ENCODE measurements around the gene WNT11.

WNT11 gene

DNA sequence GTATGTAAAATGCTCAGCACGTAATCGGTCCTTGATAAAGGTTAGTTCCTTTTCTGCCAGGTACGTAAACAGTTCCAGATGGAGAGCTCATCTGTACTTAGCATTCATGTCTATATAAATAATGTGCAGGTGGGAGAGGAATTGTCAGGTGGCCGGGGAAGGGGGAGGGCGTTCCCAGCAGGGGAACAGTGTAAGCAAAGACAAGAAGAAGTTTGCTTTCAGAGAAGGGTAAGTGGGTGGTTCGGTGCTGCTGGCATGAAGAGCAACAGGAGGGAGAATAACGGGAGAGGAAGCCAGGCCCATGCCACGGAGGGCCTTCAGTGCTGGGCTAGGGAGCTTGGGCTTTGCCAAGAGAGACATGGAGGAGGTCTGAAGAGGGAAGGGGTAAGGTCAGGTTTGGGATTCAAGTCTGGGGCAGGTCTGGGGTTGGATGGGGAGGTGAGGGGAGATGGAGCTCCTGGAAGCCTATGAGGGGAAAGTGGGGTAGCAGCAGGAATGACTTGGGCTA lies 11.4 kb upstream of the WNT11 start:
- H3K4me1 ChIP-seq (ENCODE audit: insufficient read depth, low read length): no peaks in the 10 kb centered on the region
- no peaks in the 10 kb centered on the region for H3K9me3 ChIP-seq (ENCODE audit: insufficient read depth, low read depth, low read length)
- no peaks in the 10 kb centered on the region for H3K36me3 ChIP-seq (ENCODE audit: insufficient read depth, low read length)
- H3K4me3 ChIP-seq (ENCODE audit: low read length): no peak overlapping the region
- H3K9ac ChIP-seq (ENCODE audit: low read depth, low read length): no peak overlapping the region
- H3K27ac ChIP-seq (ENCODE audit: low read depth, low read length): no peak overlapping the region
- 84% methylated on average over 8 of the region's 8 CpGs for WGBS
- peaks cover 7% of the 10 kb centered on the region for H3K27me3 ChIP-seq (ENCODE audit: insufficient read depth, low read length)

DNA sequence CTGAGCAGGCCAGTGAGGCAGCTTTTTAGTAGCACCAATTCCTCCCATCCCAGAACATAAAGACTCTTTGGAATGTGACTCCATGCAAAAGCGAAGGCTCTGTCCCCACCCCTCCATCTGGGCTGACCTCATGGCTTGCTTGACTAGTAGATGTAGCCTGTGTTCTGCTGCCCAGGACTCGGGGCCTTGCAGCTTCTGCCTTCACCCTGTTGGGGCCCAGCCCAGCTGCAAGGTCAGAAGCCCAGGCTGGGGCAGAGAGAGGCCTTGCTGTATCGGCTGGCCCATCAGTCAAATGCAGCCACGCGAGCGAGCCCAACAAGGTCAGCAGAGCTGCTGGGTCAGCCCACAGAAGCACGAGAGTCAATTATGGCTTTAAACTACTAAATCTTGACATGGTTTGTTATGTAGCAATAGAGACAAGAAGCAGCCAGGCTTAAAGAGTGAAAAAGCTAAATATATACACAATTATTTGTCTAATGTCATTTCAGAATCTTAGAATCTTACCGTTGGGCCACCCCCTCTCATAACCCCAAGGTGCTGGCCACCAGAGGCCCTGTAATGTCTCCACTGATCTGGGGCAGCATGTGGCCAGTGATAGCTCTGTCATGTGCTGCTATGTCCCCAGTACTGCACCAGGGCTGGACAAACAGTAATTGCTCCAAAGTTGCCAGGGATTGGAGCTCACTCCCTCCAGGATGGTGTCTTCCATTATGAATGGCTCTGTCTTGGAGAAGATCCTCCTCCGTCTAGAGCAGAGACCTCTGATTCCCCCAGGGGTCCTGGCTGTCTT lies 10.4 kb upstream of the WNT11 start:
- no peak overlapping the region for H3K9ac ChIP-seq (ENCODE audit: low read depth, low read length)
- 84% methylated on average over 9 of the region's 9 CpGs for WGBS
- peaks cover 17% of the 10 kb centered on the region for H3K27me3 ChIP-seq (ENCODE audit: insufficient read depth, low read length)
- H3K27ac ChIP-seq (ENCODE audit: low read depth, low read length): no peak overlapping the region
- H3K36me3 ChIP-seq (ENCODE audit: insufficient read depth, low read length): no peaks in the 10 kb centered on the region
- no peaks in the 10 kb centered on the region for H3K9me3 ChIP-seq (ENCODE audit: insufficient read depth, low read depth, low read length)
- H3K4me3 ChIP-seq (ENCODE audit: low read length): no peak overlapping the region
- H3K4me1 ChIP-seq (ENCODE audit: insufficient read depth, low read length): 0 out of 2 replicates have a peak, but pooled peaks cover 2% of the 10 kb centered on the region

DNA sequence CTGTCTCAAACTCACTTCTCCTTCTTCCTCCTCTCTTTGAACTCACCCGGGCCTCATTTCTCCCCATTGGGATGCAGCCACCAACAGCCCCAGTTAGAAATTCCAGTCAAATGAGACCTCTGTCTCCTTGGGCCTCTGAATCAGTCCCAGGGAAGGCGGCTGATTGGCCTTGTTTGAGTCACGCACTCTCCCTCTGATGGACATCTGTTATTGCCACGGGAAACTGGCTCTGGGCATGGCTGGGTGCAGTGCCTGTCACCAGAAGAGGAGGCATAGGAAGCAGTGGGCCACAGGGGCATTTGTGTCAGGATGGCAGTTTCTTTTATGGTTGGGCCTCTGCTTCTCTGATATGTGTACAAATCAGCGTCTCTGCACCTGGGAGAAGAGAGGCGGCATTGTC lies 9.6 kb upstream of the WNT11 start:
- no peaks in the 10 kb centered on the region for H3K36me3 ChIP-seq (ENCODE audit: insufficient read depth, low read length)
- no peak overlapping the region for H3K9ac ChIP-seq (ENCODE audit: low read depth, low read length)
- H3K4me3 ChIP-seq (ENCODE audit: low read length): no peak overlapping the region
- 83% methylated on average over 6 of the region's 6 CpGs for WGBS
- H3K27me3 ChIP-seq (ENCODE audit: insufficient read depth, low read length): peaks cover 25% of the 10 kb centered on the region
- no peak overlapping the region for H3K27ac ChIP-seq (ENCODE audit: low read depth, low read length)
- no peaks in the 10 kb centered on the region for H3K9me3 ChIP-seq (ENCODE audit: insufficient read depth, low read depth, low read length)
- H3K4me1 ChIP-seq (ENCODE audit: insufficient read depth, low read length): peaks cover 10% of the 10 kb centered on the region; the same call in 1 of the 2 replicates

DNA sequence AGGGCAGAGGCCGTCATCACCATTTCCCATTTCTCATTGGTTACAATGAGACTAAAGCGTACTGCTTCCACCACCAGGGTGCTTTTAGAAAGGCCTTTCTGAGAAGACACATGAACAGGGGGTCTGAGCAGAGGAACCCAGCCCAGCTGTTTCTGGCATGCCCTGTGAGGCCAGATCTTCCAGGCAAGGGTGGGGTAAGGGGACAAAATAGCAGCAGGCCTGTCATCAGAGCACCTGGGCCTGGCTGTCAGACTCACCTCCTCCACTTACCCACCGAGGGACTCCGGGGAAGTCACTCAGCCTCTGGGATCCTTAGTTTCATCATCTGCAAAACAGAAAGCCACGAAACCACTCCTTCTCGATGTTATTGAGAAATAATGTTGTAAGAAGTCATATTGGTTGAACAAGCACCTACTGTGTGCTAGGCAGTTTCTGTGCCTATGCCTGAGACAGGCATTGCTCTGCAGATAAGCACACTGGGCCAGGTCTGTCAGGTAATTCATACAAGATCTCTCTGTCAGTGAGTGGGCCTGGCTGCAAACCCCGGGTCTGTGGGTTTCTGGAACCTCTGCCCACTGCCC lies 8.8 kb upstream of the WNT11 start:
- WGBS: 93% methylated on average over 7 of the region's 7 CpGs
- no peak overlapping the region for H3K27ac ChIP-seq (ENCODE audit: low read depth, low read length)

DNA sequence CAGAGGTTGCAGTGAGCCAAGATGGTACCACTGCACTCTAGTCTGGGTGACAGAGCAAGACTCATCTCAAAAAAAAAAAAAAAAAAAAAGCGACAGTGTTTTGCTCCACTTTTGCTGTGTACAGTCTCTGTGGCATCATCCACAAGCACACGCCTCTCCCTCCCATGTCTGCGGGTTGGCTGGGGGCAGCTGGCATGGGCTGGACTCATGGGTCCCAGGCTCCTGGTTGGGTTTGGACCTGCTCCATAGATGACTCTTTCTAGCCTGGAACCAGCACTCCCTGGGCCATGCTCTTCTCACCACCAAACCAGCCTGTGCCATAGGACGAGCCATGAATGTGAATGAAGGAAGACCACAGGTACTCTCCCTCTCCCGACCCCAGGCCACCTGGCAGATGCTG lies 7.9 kb upstream of the WNT11 start:
- Histone ChIP-seq H3K27me3 (ENCODE audit: insufficient read depth, low read length) (peaks cover 42% of the 10 kb centered on the region), H3K4me1 (ENCODE audit: insufficient read depth, low read length) (peaks cover 11% of the 10 kb centered on the region; the same call in 1 of the 2 replicates), H3K36me3 (ENCODE audit: insufficient read depth, low read length) (no peaks in the 10 kb centered on the region), H3K9me3 (ENCODE audit: insufficient read depth, low read depth, low read length) (no peaks in the 10 kb centered on the region), H3K27ac (ENCODE audit: low read depth, low read length) (no peak overlapping the region), H3K4me3 (ENCODE audit: low read length) (no peak overlapping the region), H3K9ac (ENCODE audit: low read depth, low read length) (no peak overlapping the region)
- WGBS: 90% methylated on average over 5 of the region's 5 CpGs

More for the DNA sequence above, 8.8 kb upstream of the WNT11 start:
- Histone ChIP-seq H3K4me3 (ENCODE audit: low read length) (no peak overlapping the region), H3K4me1 (ENCODE audit: insufficient read depth, low read length) (peaks cover 11% of the 10 kb centered on the region; the same call in 1 of the 2 replicates), H3K36me3 (ENCODE audit: insufficient read depth, low read length) (no peaks in the 10 kb centered on the region), H3K9me3 (ENCODE audit: insufficient read depth, low read depth, low read length) (no peaks in the 10 kb centered on the region), H3K9ac (ENCODE audit: low read depth, low read length) (no peak overlapping the region), H3K27me3 (ENCODE audit: insufficient read depth, low read length) (peaks cover 34% of the 10 kb centered on the region)

DNA sequence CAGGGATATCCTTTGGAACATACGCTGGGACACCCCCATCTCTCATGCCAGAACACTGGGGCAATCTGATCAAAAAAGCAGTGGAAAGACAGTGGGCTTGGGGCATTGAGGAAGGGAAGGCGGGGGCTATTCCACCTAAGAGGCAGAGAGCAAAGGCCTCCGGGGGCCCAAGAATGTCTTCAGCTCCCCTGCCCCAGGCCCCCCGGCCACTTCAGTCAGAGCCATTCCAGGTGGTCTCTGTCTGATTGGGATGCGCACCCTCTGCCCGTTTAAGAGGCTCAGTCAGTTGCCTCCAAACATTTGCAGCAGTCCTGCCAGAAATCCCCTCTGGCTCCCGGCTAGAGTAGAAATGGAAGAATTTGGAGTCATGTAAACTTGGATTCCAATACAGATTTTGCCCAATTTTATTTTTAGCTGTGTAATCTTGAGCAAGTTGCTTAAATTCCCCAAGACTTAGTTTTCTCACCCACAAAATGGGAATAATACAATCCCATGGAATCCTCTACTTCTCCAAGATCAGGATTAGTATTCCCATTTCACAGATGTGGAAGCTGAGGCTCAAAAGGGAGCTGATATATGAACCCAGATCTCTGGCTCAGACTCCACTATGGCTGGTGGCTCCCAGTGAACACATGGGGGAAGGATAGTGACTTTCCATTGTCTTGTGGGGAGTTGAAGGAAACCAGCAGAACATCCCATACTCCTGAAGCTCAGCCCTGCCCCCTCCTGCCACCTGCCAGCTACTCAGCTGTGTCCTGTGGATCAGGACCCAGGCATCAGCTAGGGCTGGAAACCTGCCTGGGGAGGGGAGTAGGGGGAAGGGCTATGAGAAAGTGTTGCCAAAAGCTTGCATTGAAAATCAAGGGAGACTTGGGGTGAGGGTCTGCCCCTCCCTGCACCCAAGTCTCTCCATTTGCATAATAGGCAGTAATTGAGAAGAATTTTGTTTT lies 6.1 kb upstream of the WNT11 start:
- H3K36me3 ChIP-seq (ENCODE audit: insufficient read depth, low read length): no peaks in the 10 kb centered on the region
- H3K4me1 ChIP-seq (ENCODE audit: insufficient read depth, low read length): peaks cover 11% of the 10 kb centered on the region; the same call in 1 of the 2 replicates
- WGBS: 83% methylated on average over 7 of the region's 7 CpGs
- H3K27ac ChIP-seq (ENCODE audit: low read depth, low read length): no peak overlapping the region
- no peaks in the 10 kb centered on the region for H3K9me3 ChIP-seq (ENCODE audit: insufficient read depth, low read depth, low read length)
- no peak overlapping the region for H3K4me3 ChIP-seq (ENCODE audit: low read length)
- H3K9ac ChIP-seq (ENCODE audit: low read depth, low read length): no peak overlapping the region
- peaks cover 60% of the 10 kb centered on the region for H3K27me3 ChIP-seq (ENCODE audit: insufficient read depth, low read length)

DNA sequence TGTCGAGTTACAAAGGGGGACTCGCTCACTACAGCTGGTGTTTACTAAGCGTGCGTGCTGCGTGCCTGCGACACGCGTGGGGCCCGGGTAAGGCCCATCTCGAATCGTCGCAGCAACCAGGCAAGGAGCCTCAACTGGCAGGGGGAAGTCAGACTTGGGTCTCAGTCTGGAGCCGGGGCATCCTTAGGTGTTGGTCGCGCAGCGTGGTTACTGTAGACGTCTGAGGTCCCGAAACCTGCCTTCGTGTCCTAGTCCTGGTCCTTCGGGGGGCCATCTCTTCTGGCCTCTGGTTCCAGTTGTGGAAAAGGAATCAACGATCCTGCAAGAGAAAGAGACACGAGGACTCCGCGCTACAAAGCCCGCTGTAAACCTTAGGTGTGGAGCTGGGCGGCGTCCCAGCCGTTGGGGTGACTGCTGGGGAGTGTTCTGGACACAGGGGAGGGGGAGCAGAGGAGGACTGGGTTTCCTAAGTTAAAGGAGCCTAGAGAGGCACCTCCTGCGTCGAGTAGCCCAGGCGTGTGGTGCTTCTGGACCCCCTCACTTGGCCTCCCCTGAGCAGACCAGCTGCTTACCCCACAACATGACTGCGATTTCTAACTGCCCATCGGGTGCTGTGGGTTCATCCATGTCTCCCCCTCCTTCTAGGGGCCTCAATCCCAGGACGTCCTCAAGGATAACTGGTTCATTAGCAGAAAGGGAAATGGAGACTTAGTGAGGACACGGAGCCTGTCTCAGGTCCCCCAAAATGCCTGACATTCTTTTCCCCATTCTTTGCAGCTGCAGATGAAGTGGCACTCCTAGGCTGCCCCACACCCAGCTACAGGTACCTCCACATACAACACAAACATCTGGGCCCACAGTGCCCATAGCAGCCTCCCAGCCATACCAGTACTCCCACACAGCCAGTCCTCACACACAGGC lies 4.9 kb upstream of the WNT11 start:
- peak overlapping the region; percentile 24; the same call in 1 of the 2 replicates for H3K9ac ChIP-seq (ENCODE audit: low read depth, low read length)
- H3K36me3 ChIP-seq (ENCODE audit: insufficient read depth, low read length): no peaks in the 10 kb centered on the region
- H3K27ac ChIP-seq (ENCODE audit: low read depth, low read length): no peak overlapping the region
- H3K27me3 ChIP-seq (ENCODE audit: insufficient read depth, low read length): peaks cover 72% of the 10 kb centered on the region
- H3K4me3 ChIP-seq (ENCODE audit: low read length): peak overlapping the region; percentile 52
- H3K9me3 ChIP-seq (ENCODE audit: insufficient read depth, low read depth, low read length): no peaks in the 10 kb centered on the region
- H3K4me1 ChIP-seq (ENCODE audit: insufficient read depth, low read length): peaks cover 13% of the 10 kb centered on the region; the same call in 1 of the 2 replicates
- 10% methylated on average over 35 of the region's 35 CpGs for WGBS

DNA sequence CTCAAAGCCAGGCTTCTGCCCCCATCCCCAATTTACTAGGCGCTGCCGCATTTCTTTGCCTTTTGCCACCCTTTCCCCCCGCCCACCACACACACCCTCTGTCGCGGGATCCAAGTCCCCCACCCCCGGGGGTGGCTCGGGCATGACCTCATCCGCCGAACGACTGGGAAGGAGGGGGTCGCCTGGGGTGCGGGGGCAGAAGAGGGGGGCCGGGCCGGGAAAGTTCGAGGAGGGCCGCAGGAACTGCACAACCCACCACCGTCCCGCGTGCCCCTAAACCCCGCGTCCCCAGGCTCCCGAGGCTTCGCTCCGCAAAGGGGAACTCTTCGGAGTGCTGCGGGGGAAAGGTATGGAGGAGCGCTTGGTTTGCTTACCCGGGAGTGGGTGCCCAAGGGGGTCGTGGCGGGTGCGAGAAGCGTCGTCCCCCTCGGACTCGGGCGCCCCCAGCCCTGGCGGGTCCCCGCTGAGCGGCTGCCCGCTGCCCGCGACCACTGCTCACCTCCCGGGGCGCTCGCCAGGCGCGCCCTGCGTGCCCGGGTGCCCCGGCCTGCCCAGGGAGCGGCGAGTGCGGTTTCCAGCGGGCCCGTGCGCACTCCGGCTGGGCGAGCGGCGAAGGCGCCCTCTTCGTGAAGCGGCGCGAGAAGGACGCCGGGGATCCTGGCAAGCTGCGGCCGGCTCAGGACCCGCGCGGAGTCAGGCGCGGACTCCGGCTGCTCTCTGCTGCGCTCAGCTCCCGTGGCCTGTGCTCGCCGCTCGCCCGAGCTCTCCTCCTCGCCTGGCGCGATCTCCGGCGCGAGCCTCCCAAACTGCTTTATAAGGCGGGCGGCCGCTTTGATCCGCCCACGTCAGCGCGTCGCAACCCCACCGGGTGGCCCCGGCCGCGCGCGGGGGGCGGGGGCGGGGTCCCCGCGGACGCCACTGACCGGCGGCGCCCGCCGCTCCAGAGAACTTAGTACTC lies 4.0 kb upstream of the WNT11 start:
- peaks cover 21% of the 10 kb centered on the region; the same call in 1 of the 2 replicates for H3K4me1 ChIP-seq (ENCODE audit: insufficient read depth, low read length)

DNA sequence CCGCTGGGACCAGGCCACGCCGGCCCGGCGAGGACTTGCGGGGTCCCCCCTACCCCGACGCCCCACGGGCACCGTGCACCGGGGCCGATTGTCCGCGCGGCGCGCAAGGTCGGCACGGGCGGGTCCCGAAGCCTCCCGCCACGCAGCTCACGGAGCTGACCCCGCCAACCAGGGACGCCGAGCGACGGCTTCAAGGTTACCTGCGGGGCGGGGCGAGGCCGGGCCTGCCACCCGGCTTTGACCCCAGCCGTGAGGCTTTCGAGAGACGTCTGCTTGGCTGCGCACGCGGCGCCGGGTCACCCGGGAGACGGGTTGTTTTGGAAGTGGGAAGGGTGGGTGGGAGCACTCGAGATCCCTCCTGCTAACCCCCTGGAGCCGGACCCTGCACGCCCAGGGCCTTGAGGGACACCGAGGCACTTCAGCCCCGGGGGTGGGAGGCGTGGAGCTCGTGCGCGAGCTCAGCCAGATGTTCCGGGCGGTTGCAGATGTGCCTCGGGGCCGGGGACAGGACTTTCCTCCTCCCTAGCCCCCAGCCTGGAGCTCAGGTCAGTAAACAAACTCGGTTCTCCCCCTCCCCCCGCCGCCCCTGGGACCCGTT lies 3.2 kb upstream of the WNT11 start:
- H3K9ac ChIP-seq (ENCODE audit: low read depth, low read length): no peak overlapping the region
- no peaks in the 10 kb centered on the region for H3K9me3 ChIP-seq (ENCODE audit: insufficient read depth, low read depth, low read length)
- no peaks in the 10 kb centered on the region for H3K36me3 ChIP-seq (ENCODE audit: insufficient read depth, low read length)
- H3K4me1 ChIP-seq (ENCODE audit: insufficient read depth, low read length): peaks cover 21% of the 10 kb centered on the region; the same call in 1 of the 2 replicates
- H3K27ac ChIP-seq (ENCODE audit: low read depth, low read length): no peak overlapping the region
- H3K27me3 ChIP-seq (ENCODE audit: insufficient read depth, low read length): peaks cover 89% of the 10 kb centered on the region
- peak overlapping the region; percentile 57 for H3K4me3 ChIP-seq (ENCODE audit: low read length)
- WGBS: under 1% methylated on average over 61 of the region's 61 CpGs

More for the DNA sequence above, 4.0 kb upstream of the WNT11 start:
- no peak overlapping the region for H3K27ac ChIP-seq (ENCODE audit: low read depth, low read length)
- H3K4me3 ChIP-seq (ENCODE audit: low read length): peak overlapping the region; percentile 57
- under 1% methylated on average over 102 of the region's 111 CpGs for WGBS
- H3K9me3 ChIP-seq (ENCODE audit: insufficient read depth, low read depth, low read length): no peaks in the 10 kb centered on the region
- H3K27me3 ChIP-seq (ENCODE audit: insufficient read depth, low read length): peaks cover 82% of the 10 kb centered on the region
- H3K36me3 ChIP-seq (ENCODE audit: insufficient read depth, low read length): no peaks in the 10 kb centered on the region
- peak overlapping the region; percentile 24; the same call in 1 of the 2 replicates for H3K9ac ChIP-seq (ENCODE audit: low read depth, low read length)
